MM.1S (cell line): ENCODE results near the gene RASAL1.

ENCODE experiments used
- DNase-seq: peaks from one replicate; pipeline ENCODE4 v3.0.0-alpha.2; 2015
- H2AFZ ChIP-seq: fragments of 300-600 bp; sonication (generic); 2 replicates; pipeline ENCODE4 v1.6.0; 2016; ENCODE audit warnings: antibody characterized with exemption, low read length
- H3F3A ChIP-seq: fragments of 300-600 bp; sonication (generic); 2 replicates; pipeline ENCODE4 v1.6.1; 2016; ENCODE audit warnings: mild to moderate bottlenecking, antibody characterized with exemption, low read length, moderate library complexity, mixed read lengths; ENCODE audit not compliant: insufficient read depth
- H3K27ac ChIP-seq: fragments of 300-600 bp; sonication (generic); 2 replicates; pipeline ENCODE4 v1.5.1; 2016; ENCODE audit warnings: mild to moderate bottlenecking, low read length
- H3K27me3 ChIP-seq: fragments of 300-600 bp; sonication (generic); replicated peaks from 2 replicates; pipeline ENCODE4 v1.6.0; 2016; ENCODE audit warnings: low read length; ENCODE audit not compliant: insufficient read depth
- H3K36me3 ChIP-seq: fragments of 300-600 bp; sonication (generic); replicated peaks from 2 replicates; pipeline ENCODE4 v1.6.1; 2016; ENCODE audit warnings: mild to moderate bottlenecking, low read length, mixed read lengths; ENCODE audit not compliant: insufficient read depth
- H3K4me1 ChIP-seq: fragments of 300-600 bp; sonication (generic); 2 replicates; pipeline ENCODE4 v1.6.1; 2016; ENCODE audit warnings: low read length, mixed read lengths
- H3K4me2 ChIP-seq: fragments of 300-600 bp; sonication (generic); 2 replicates; pipeline ENCODE4 v1.6.0; 2016; ENCODE audit warnings: low read depth, low read length
- H3K4me3 ChIP-seq: fragments of 300-600 bp; sonication (generic); 2 replicates; pipeline ENCODE4 v1.5.1; 2016; ENCODE audit warnings: low read length, mixed read lengths
- H3K79me2 ChIP-seq: fragments of 300-600 bp; sonication (generic); 2 replicates; pipeline ENCODE4 v1.6.1; 2016; ENCODE audit warnings: mixed run types, low read length, mixed read lengths
- H3K9ac ChIP-seq: fragments of 300-600 bp; sonication (generic); 2 replicates; pipeline ENCODE4 v1.6.1; 2016; ENCODE audit warnings: low read length, mixed read lengths
- H3K9me2 ChIP-seq: fragments of 300-600 bp; sonication (generic); replicated peaks from 2 replicates; pipeline ENCODE4 v1.6.1; 2016; ENCODE audit warnings: mild to moderate bottlenecking, low read length, mixed read lengths; ENCODE audit not compliant: insufficient read depth
- H3K9me3 ChIP-seq: fragments of 300-600 bp; sonication (generic); replicated peaks from 2 replicates; pipeline ENCODE4 v1.6.1; 2016; ENCODE audit warnings: mild to moderate bottlenecking, low read length, mixed read lengths; ENCODE audit not compliant: insufficient read depth
- H4K20me1 ChIP-seq: fragments of 300-600 bp; sonication (generic); 2 replicates; pipeline ENCODE4 v1.6.1; 2016; ENCODE audit warnings: mild to moderate bottlenecking, low read length, moderate library complexity, mixed read lengths; ENCODE audit not compliant: insufficient read depth
- CTCF ChIP-seq: fragments of 300-600 bp; sonication (generic); IDR thresholded peaks from 2 replicates; pipeline ENCODE4 v1.5.1; 2016; ENCODE audit warnings: antibody characterized with exemption, low read length, mixed read lengths
- EZH2 ChIP-seq: fragments of 300-600 bp; sonication (generic); optimal IDR thresholded peaks from 2 replicates; pipeline ENCODE3; 2017; ENCODE audit warnings: low read depth, mild to moderate bottlenecking, antibody characterized with exemption, low read length, mixed read lengths
- EZH2phosphoT487 ChIP-seq: fragments of 300-600 bp; sonication (generic); IDR thresholded peaks from 2 replicates; pipeline ENCODE4 v1.6.1; 2018; ENCODE audit warnings: antibody characterized with exemption, low read length

Gene RASAL1

GRCh38 chr12:113173081-113173698 is 37.6 kb upstream of the RASAL1 start:
- DNase-seq: peak; percentile 46
- Histone ChIP-seq H4K20me1 (no peaks in the 10 kb centered on the region), H3K9ac (no peak overlapping the region), H3K4me1 (no peaks in the 10 kb centered on the region; the same call in 1 of the 2 replicates), H3K4me3 (no peak overlapping the region), H3K27me3 (no peaks in the 10 kb centered on the region), H2AFZ (no peak overlapping the region), H3F3A (no peaks in the 10 kb centered on the region), H3K79me2 (no peaks in the 10 kb centered on the region), H3K9me3 (no peaks in the 10 kb centered on the region), H3K4me2 (no peak overlapping the region), H3K36me3 (no peaks in the 10 kb centered on the region), H3K9me2 (no peaks in the 10 kb centered on the region), H3K27ac (peak overlapping the region; percentile 10; the same call in 1 of the 2 replicates)
- TF ChIP-seq CTCF: no peak
- no peak for TF ChIP-seq EZH2
- TF ChIP-seq EZH2phosphoT487: no peak

- no peak overlapping the region for H3K27ac ChIP-seq
- H3K36me3 ChIP-seq: no peaks in the 10 kb centered on the region
- no peaks in the 10 kb centered on the region for H3F3A ChIP-seq
- no peaks in the 10 kb centered on the region; the same call in 1 of the 2 replicates for H3K4me1 ChIP-seq
- no peaks in the 10 kb centered on the region for H3K27me3 ChIP-seq
- H2AFZ ChIP-seq: no peak overlapping the region
- no peaks in the 10 kb centered on the region for H3K9me2 ChIP-seq
- H3K4me2 ChIP-seq: no peak overlapping the region
- H3K9ac ChIP-seq: no peak overlapping the region
- no peak overlapping the region for H3K4me3 ChIP-seq
- no peak for TF ChIP-seq CTCF
- TF ChIP-seq EZH2phosphoT487: no peak
- no peak for TF ChIP-seq EZH2
- DNase-seq: no peak
- H3K9me3 ChIP-seq: no peaks in the 10 kb centered on the region
- H3K79me2 ChIP-seq: no peaks in the 10 kb centered on the region
- no peaks in the 10 kb centered on the region for H4K20me1 ChIP-seq
Measured at GRCh38 chr12:113172185-113172584, 36.6 kb upstream of the RASAL1 start.

- Histone ChIP-seq H3K79me2 (no peaks in the 10 kb centered on the region), H3K9me3 (no peaks in the 10 kb centered on the region), H3K9me2 (no peaks in the 10 kb centered on the region), H3F3A (no peaks in the 10 kb centered on the region), H3K4me2 (no peak overlapping the region), H4K20me1 (no peaks in the 10 kb centered on the region), H3K4me3 (no peak overlapping the region), H3K27ac (no peak overlapping the region), H3K9ac (no peak overlapping the region), H3K4me1 (no peaks in the 10 kb centered on the region; the same call in 1 of the 2 replicates), H3K27me3 (no peaks in the 10 kb centered on the region), H3K36me3 (no peaks in the 10 kb centered on the region), H2AFZ (no peak overlapping the region)
- TF ChIP-seq CTCF (no peak), EZH2phosphoT487 (no peak), EZH2 (no peak)
- DNase-seq: no peak
Measured at GRCh38 chr12:113171543-113171942, 36.0 kb upstream of the RASAL1 start.
